IMR-90 (cell line): ENCODE results near the gene EPB41L5. TPM values are rescaled to one million over a fixed set of nuclear protein-coding genes. Genes with fewer than 3 reads are reported as not detected.

ENCODE experiments used
- ATAC-seq: fragments of 200-7000 bp; cut with Tn5 transposase; 2 replicates; pipeline ENCODE4 v1.9.1; 2020; ENCODE audit warnings: low read depth, mild to moderate bottlenecking, moderate library complexity
- BruUV-seq: library from RNA; stranded (reverse); fragments of 400-500 nt; replicated peaks from 2 replicates; lab custom pipeline; 2021; lab: Mats Ljungman, UMichigan
- CTCF ChIA-PET: fragments of 300-600 bp; formaldehyde crosslinking; extraction: SDS; loops from one replicate; lab custom pipeline; 2021; ENCODE audit warnings: antibody characterized with exemption; lab: Yijun Ruan, JAX
- POLR2A ChIA-PET: fragments of 300-600 bp; sonication (Branson Sonifier 250); formaldehyde crosslinking; loops from one replicate; lab custom pipeline; 2022; ENCODE audit warnings: antibody characterized with exemption; ENCODE audit not compliant: unreplicated experiment; lab: Charles Lee
- DNase-seq: peaks from one replicate; pipeline ENCODE4 v3.0.0; 2013
- H2AFZ ChIP-seq: replicated peaks from 2 replicates; pipeline ENCODE3; 2013; ENCODE audit warnings: low read length, mild to moderate bottlenecking; ENCODE audit not compliant: poor library complexity
- H2AK5ac ChIP-seq: 2 replicates; pipeline ENCODE4 v1.6.1; 2013; ENCODE audit warnings: low read depth, low read length, inconsistent platforms
- H2AK9ac ChIP-seq: replicated peaks from 2 replicates; pipeline ENCODE3; 2013; ENCODE audit warnings: mild to moderate bottlenecking, low read depth, low read length, moderate library complexity; ENCODE audit not compliant: poor library complexity
- H2BK120ac ChIP-seq: 2 replicates; pipeline ENCODE4 v1.6.1; 2013; ENCODE audit warnings: low read depth, low read length, inconsistent platforms
- H2BK15ac ChIP-seq: 3 replicates; pipeline ENCODE4 v1.6.1; 2013; ENCODE audit warnings: low read depth, low read length, inconsistent platforms
- H2BK20ac ChIP-seq: 2 replicates; pipeline ENCODE4 v1.6.1; 2013; ENCODE audit warnings: low read depth, mild to moderate bottlenecking, inconsistent platforms, low read length, moderate library complexity
- H2BK5ac ChIP-seq: 2 replicates; pipeline ENCODE4 v1.6.1; 2013; ENCODE audit warnings: mild to moderate bottlenecking, low read depth, low read length, inconsistent platforms; ENCODE audit not compliant: poor library complexity, severe bottlenecking
- H3K14ac ChIP-seq: replicated peaks from 2 replicates; pipeline ENCODE4 v1.6.1; 2013; ENCODE audit warnings: low read depth, low read length, inconsistent platforms
- H3K18ac ChIP-seq: 2 replicates; pipeline ENCODE4 v1.6.1; 2013; ENCODE audit warnings: low read depth, low read length, control low read depth
- H3K23ac ChIP-seq: 2 replicates; pipeline ENCODE4 v1.6.1; 2013; ENCODE audit warnings: low read depth, low read length, inconsistent platforms
- H3K27ac ChIP-seq: 2 replicates; pipeline ENCODE4 v1.5.1; 2013; ENCODE audit warnings: mild to moderate bottlenecking, control low read depth, low read length; ENCODE audit not compliant: insufficient read depth
- H3K27me3 ChIP-seq: 2 replicates; pipeline ENCODE4 v1.6.1; 2013; ENCODE audit warnings: low read length; ENCODE audit not compliant: control insufficient read depth, insufficient read depth
- H3K36me3 ChIP-seq: 2 replicates; pipeline ENCODE4 v1.6.1; 2013; ENCODE audit warnings: low read length, mixed read lengths; ENCODE audit not compliant: control insufficient read depth, insufficient read depth
- H3K4ac ChIP-seq: 2 replicates; pipeline ENCODE4 v1.6.1; 2013; ENCODE audit warnings: low read depth, low read length, inconsistent platforms
- H3K4me1 ChIP-seq: 2 replicates; pipeline ENCODE4 v1.6.1; 2013; ENCODE audit warnings: low read length, mixed read lengths; ENCODE audit not compliant: control insufficient read depth, insufficient read depth
- H3K4me2 ChIP-seq: 2 replicates; pipeline ENCODE4 v1.6.1; 2013; ENCODE audit warnings: low read depth, mild to moderate bottlenecking, control low read depth, low read length, moderate library complexity
- H3K4me3 ChIP-seq: 2 replicates; pipeline ENCODE4 v1.5.1; 2013; ENCODE audit warnings: low read depth, mild to moderate bottlenecking, control low read depth, low read length, moderate library complexity; ENCODE audit not compliant: insufficient read depth
- H3K56ac ChIP-seq: 2 replicates; pipeline ENCODE4 v1.6.1; 2013; ENCODE audit warnings: low read length, inconsistent platforms; ENCODE audit not compliant: insufficient read depth; ENCODE audit errors: extremely low read depth
- H3K79me1 ChIP-seq, 2 experiments: 2 replicates each; pipeline ENCODE4 v1.6.1; 2013; ENCODE audit warnings: low read length in 2 of 2, inconsistent platforms in 1 of 2, low read depth in 1 of 2
- H3K9ac ChIP-seq: 2 replicates; pipeline ENCODE4 v1.6.1; 2013; ENCODE audit warnings: low read depth, low read length, control low read depth
- H3K9me1 ChIP-seq: 2 replicates; pipeline ENCODE4 v1.6.1; 2013; ENCODE audit warnings: low read length, inconsistent platforms; ENCODE audit not compliant: insufficient read depth
- H3K9me3 ChIP-seq: 2 replicates; pipeline ENCODE4 v1.6.1; 2013; ENCODE audit warnings: low read length; ENCODE audit not compliant: control insufficient read depth, insufficient read depth
- H4K20me1 ChIP-seq: 2 replicates; pipeline ENCODE4 v1.6.1; 2013; ENCODE audit warnings: low read length, inconsistent platforms; ENCODE audit not compliant: insufficient read depth
- H4K5ac ChIP-seq: 2 replicates; pipeline ENCODE4 v1.6.1; 2013; ENCODE audit warnings: mild to moderate bottlenecking, low read depth, low read length, control low read depth
- H4K8ac ChIP-seq, 2 experiments: 2 replicates each; pipeline ENCODE4 v1.6.1; 2013; ENCODE audit warnings: low read depth in 2 of 2, low read length in 2 of 2, control low read depth in 1 of 2, inconsistent platforms in 1 of 2
- H4K91ac ChIP-seq: 2 replicates; pipeline ENCODE4 v1.6.1; 2013; ENCODE audit warnings: low read depth, low read length, inconsistent platforms; ENCODE audit not compliant: insufficient read depth
- BHLHE40 ChIP-seq: fragments of 150-350 bp; IDR thresholded peaks from 2 replicates; pipeline ENCODE4 v1.6.1; 2016; ENCODE audit warnings: mild to moderate bottlenecking, low read depth, low read length
- CHD1 ChIP-seq: IDR thresholded peaks from 2 replicates; pipeline ENCODE4 v1.6.1; 2012; ENCODE audit warnings: low read depth, low read length, improper control_type of control experiment
- CTCF ChIP-seq: conservative IDR thresholded peaks from 2 replicates; pipeline ENCODE4 v1.5.1; 2012; ENCODE audit warnings: mild to moderate bottlenecking, low read depth, low read length, improper control_type of control experiment
- FOS ChIP-seq: fragments of 150-350 bp; IDR thresholded peaks from 2 replicates; pipeline ENCODE4 v1.6.1; 2016; ENCODE audit warnings: low read depth, low read length
- MAFK ChIP-seq: IDR thresholded peaks from 2 replicates; pipeline ENCODE4 v1.6.1; 2012; ENCODE audit warnings: low read depth, low read length, improper control_type of control experiment
- MAZ ChIP-seq: IDR thresholded peaks from 2 replicates; pipeline ENCODE4 v1.6.1; 2012; ENCODE audit warnings: low read depth, mild to moderate bottlenecking, low read length, improper control_type of control experiment, moderate library complexity, borderline replicate concordance
- MXI1 ChIP-seq: IDR thresholded peaks from 2 replicates; pipeline ENCODE4 v1.6.1; 2012; ENCODE audit warnings: low read depth, mild to moderate bottlenecking, low read length, moderate library complexity, borderline replicate concordance
- NFE2L2 ChIP-seq: fragments of 150-350 bp; IDR thresholded peaks from 2 replicates; pipeline ENCODE4 v1.6.1; 2016; ENCODE audit warnings: low read depth, mild to moderate bottlenecking, low read length
- POLR2A ChIP-seq: IDR thresholded peaks from 2 replicates; pipeline ENCODE4 v1.6.1; 2012; ENCODE audit warnings: mild to moderate bottlenecking, low read depth, low read length
- RAD21 ChIP-seq: IDR thresholded peaks from 2 replicates; pipeline ENCODE4 v1.6.1; 2012; ENCODE audit warnings: low read length, improper control_type of control experiment
- RCOR1 ChIP-seq: IDR thresholded peaks from 2 replicates; pipeline ENCODE4 v1.6.1; 2012; ENCODE audit warnings: mild to moderate bottlenecking, low read length, improper control_type of control experiment; ENCODE audit not compliant: insufficient replicate concordance
- RFX5 ChIP-seq: IDR thresholded peaks from 2 replicates; pipeline ENCODE4 v1.8.0; 2012; ENCODE audit warnings: low read depth, mild to moderate bottlenecking, low read length, moderate library complexity
- SMC3 ChIP-seq: fragments of 150-350 bp; IDR thresholded peaks from 2 replicates; pipeline ENCODE4 v1.6.1; 2016; ENCODE audit warnings: low read depth, mild to moderate bottlenecking, antibody characterized with exemption, low read length, moderate library complexity
- USF2 ChIP-seq: fragments of 150-350 bp; IDR thresholded peaks from 2 replicates; pipeline ENCODE4 v1.6.1; 2017; ENCODE audit warnings: mild to moderate bottlenecking, antibody characterized with exemption, low read length, low read depth
- WGBS, 2 experiments: methylation state at CpG; one replicate each; pipeline versions ENCODE4 v1.1.5 to v1.1.7; 2013; ENCODE audit warnings: missing lambda C conversion rate in 2 of 2; ENCODE audit not compliant: insufficient read length in 1 of 2; ENCODE audit errors: extremely low coverage in 2 of 2; 5-methylcytosine and 5-hydroxymethylcytosine counted together
- dilution Hi-C: fragments of 300-500 bp; cut with HindIII; formaldehyde crosslinking; loops from one replicate; pipeline ENCODE4 v1.14.3; 2018; ENCODE audit warnings: low sequenced_read_pairs; ENCODE audit not compliant: unreplicated experiment
- in situ Hi-C: fragments of 300-500 bp; cut with MboI; formaldehyde crosslinking; loops from 3 replicates; pipeline ENCODE4 v1.14.3; 2019; ENCODE audit warnings: low sequenced_read_pairs, inconsistent platforms, mixed read lengths
- intact Hi-C: fragments of 100-400 bp; cut with micrococcal nuclease; formaldehyde crosslinking; loops from 2 replicates; pipeline ENCODE4 v1.10.0; 2022
- polyA plus RNA-seq, 3 experiments: library from polyadenylated mRNA; depleted of rRNA; stranded (reverse); fragments of >200 nt; gene quantifications; 2 replicates each; pipeline ENCODE4 v1.2.3, GENCODE V29; 2012; ENCODE audit warnings: low replicate concordance in 1 of 3
- total RNA-seq: library from RNA; depleted of rRNA; stranded (reverse); fragments of >200 nt; gene quantifications from 2 replicates; pipeline ENCODE4 v1.2.3, GENCODE V29; 2012

EPB41L5 gene
- total and polyA plus RNA-seq, 2 of the 4 experiments (the other 2 are of a cell fraction): 5.1 to 10.6 TPM

- H2AFZ ChIP-seq: peak overlapping the region; percentile 1
- TF ChIP-seq BHLHE40: peak; percentile 75; the same call in 1 of the 2 replicates
- peak; percentile 94 for TF ChIP-seq MAZ
- TF ChIP-seq USF2: no peak
- TF ChIP-seq MAFK: no peak
- peak; percentile 95 for TF ChIP-seq FOS
- TF ChIP-seq NFE2L2: no peak
- TF ChIP-seq RCOR1: no peak
- peak; percentile 54 for TF ChIP-seq POLR2A
- TF ChIP-seq SMC3: no peak
- TF ChIP-seq RAD21: peak; percentile 27; the same call in 1 of the 2 replicates
- TF ChIP-seq CTCF: no peak
- TF ChIP-seq CHD1: no peak
- peak; percentile 71 for TF ChIP-seq MXI1
- no peak for TF ChIP-seq RFX5
These were observed 91.0 kb downstream of the EPB41L5 start for GRCh38 chr2:120103723-120104467.

More at GRCh38 chr2:120103723-120104467, 91.0 kb downstream of the EPB41L5 start:
- Histone ChIP-seq H2AK5ac (peak overlapping the region; percentile 66; the same call in 1 of the 2 replicates), H4K20me1 (no peaks in the 10 kb centered on the region), H2AK9ac (no peak overlapping the region), H3K4me2 (peak overlapping the region; percentile 32), H3K36me3 (no peaks in the 10 kb centered on the region), H3K18ac (peak overlapping the region; percentile 80), H3K9me3 (no peaks in the 10 kb centered on the region), H4K91ac (peak overlapping the region; percentile 27), H3K4ac (peak overlapping the region; percentile 73), H3K27me3 (no peaks in the 10 kb centered on the region), H3K79me1 (no peaks in the 10 kb centered on the region; a peak in 1 of 4 replicates), H3K9ac (no peak overlapping the region; the same call in 1 of the 2 replicates), H4K8ac (peak overlapping the region in 1 of 2 experiments; percentile 70; a peak in 2 of 4 replicates), H2BK20ac (peak overlapping the region; percentile 83), H4K5ac (peak overlapping the region; percentile 5; the same call in 1 of the 2 replicates), H2BK5ac (peak overlapping the region; percentile 95), H3K23ac (peak overlapping the region; percentile 65), H3K4me3 (no peak overlapping the region), H2BK15ac (0 out of 3 replicates have a peak overlapping the region, but pooled peaks have one; percentile 6), H2BK120ac (peak overlapping the region; percentile 89), H3K4me1 (peaks cover 4% of the 10 kb centered on the region), H3K56ac (peak overlapping the region; percentile 68), H3K14ac (peak overlapping the region; percentile 83), H3K27ac (peak overlapping the region; percentile 71), H3K9me1 (no peaks in the 10 kb centered on the region; the same call in 1 of the 2 replicates)
- dilution Hi-C loops: no loop called here
- intact Hi-C loops: loop anchor here (5.0 kb wide), 1 partner anchor 92 kb away; the partner anchor contains the start of gene EPB41L5
- WGBS, 2 experiments: no CpG with 5 or more reads among the region's 4 CpGs
- BruUV-seq: no TSS peak
- ChIA-PET POLR2A (no interaction called here), CTCF (no interaction called here)
- peak; percentile 99 for DNase-seq
- in situ Hi-C loops: no loop called here
- peak; percentile 89 for ATAC-seq
